Measurements from ENCODE around the gene TUBB3. TPM values are rescaled to one million over a fixed set of nuclear protein-coding genes. Genes with fewer than 3 reads are reported as not detected.

TUBB3 gene
- total and polyA plus RNA-seq, 2 of the 8 experiments (the other 6 are each of a cell fraction or from before 2014, with no cell fraction given), result 275 to 393 TPM

GRCh38 chr16:89931305-89931896, 8.3 kb downstream of the TUBB3 start:
- H3K56ac ChIP-seq (replicated peaks; ENCODE audit: insufficient read length, low read depth, low read length), result no peak overlapping the region
- H2BK120ac ChIP-seq (replicated peaks; ENCODE audit: low read depth, low read length), result no peak overlapping the region
- TF ChIP-seq EP300 (IDR thresholded peaks at IDR 0.05; ENCODE audit: borderline replicate concordance in 1 of 2, low read depth in 2 of 2, low read length in 2 of 2), result no peak
- TF ChIP-seq POLR2A (IDR thresholded peaks at IDR 0.05; ENCODE audit: control extremely low read depth in 1 of 2, low read depth in 2 of 2, low read length in 2 of 2), result no peak
- no peak for TF ChIP-seq E2F6 (IDR thresholded peaks at IDR 0.05)
- TF ChIP-seq BACH1 (IDR thresholded peaks at IDR 0.05; ENCODE audit: low read length), result no peak
- TF ChIP-seq RFX5 (IDR thresholded peaks at IDR 0.05; ENCODE audit: borderline replicate concordance, low read depth, low read length), result no peak
- no peak for TF ChIP-seq SIX5 (IDR thresholded peaks at IDR 0.05; ENCODE audit: low read depth, low read length)
- TF ChIP-seq POLR2AphosphoS5 (IDR thresholded peaks at IDR 0.05; ENCODE audit: low read depth, low read length), result no peak
- TF ChIP-seq NRF1 (IDR thresholded peaks at IDR 0.05; ENCODE audit: low read depth, low read length), result no peak
- no peak for TF ChIP-seq CTBP2 (IDR thresholded peaks at IDR 0.05; ENCODE audit: borderline replicate concordance, insufficient read depth, insufficient read length, low read length)
- TF ChIP-seq MAFK (IDR thresholded peaks at IDR 0.05; ENCODE audit: low read depth, low read length), result no peak
- DNase-seq (ENCODE audit: low read depth in 1 of 2, low spot score in 2 of 2) (no peak), FAIRE-seq (no peak)
- no peak overlapping the region for H3K4ac ChIP-seq (replicated peaks; ENCODE audit: insufficient read length, low read depth, low read length)
- H4K8ac ChIP-seq (ENCODE audit: extremely low read depth, insufficient read depth, low read length), result no peak overlapping the region
- H3K9ac ChIP-seq (replicated peaks in 1 of 4; ENCODE audit: extremely low read depth in 1 of 4, low read depth in 3 of 4, low read length in 3 of 4), result no peak overlapping the region
- no peak overlapping the region for H2BK5ac ChIP-seq (ENCODE audit: low read depth, low read length)
- H3K4me1 ChIP-seq (replicated peaks in 1 of 4; ENCODE audit: control insufficient read depth in 3 of 4, insufficient read depth in 4 of 4, low read length in 3 of 4), result no peaks in the 10 kb centered on the region
- H3K79me1 ChIP-seq (ENCODE audit: low read depth, low read length), result peaks cover 6% of the 10 kb centered on the region; the same call in 1 of the 2 replicates
- peaks cover 14 to 52% (median 30%) of the 10 kb centered on the region in 4 experiments; a peak in 6 of 8 replicates for H3K36me3 ChIP-seq (ENCODE audit: control insufficient read depth in 2 of 4, insufficient read depth in 4 of 4, low read length in 3 of 4)
- H4K20me1 ChIP-seq (replicated peaks in 1 of 2; ENCODE audit: control insufficient read depth in 1 of 2, insufficient read depth in 2 of 2, low read length in 2 of 2), result peaks cover 7 to 32% of the 10 kb centered on the region in 2 experiments
- no peak overlapping the region for H3K14ac ChIP-seq (ENCODE audit: insufficient read length)
- peaks cover 0 to 5% of the 10 kb centered on the region in 2 experiments; a peak in 2 of 4 replicates for H3K79me2 ChIP-seq (ENCODE audit: control insufficient read depth in 1 of 2, insufficient read depth in 2 of 2, low read length in 2 of 2)
- H2AFZ ChIP-seq (ENCODE audit: low read length), result no peak overlapping the region
- H4K91ac ChIP-seq (replicated peaks; ENCODE audit: insufficient read length, low read length), result no peak overlapping the region
- no peaks in the 10 kb centered on the region for H3K23me2 ChIP-seq (ENCODE audit: low read depth, low read length)
- H3K9me3 ChIP-seq (ENCODE audit: insufficient read depth in 2 of 2, low read depth in 1 of 2, low read length in 1 of 2), result no peaks in the 10 kb centered on the region
- H4K5ac ChIP-seq (ENCODE audit: insufficient read length, low read depth, low read length), result no peak overlapping the region
- H3K4me3 ChIP-seq (ENCODE audit: extremely low read depth in 1 of 4, insufficient read depth in 2 of 4, low read depth in 3 of 4, low read length in 4 of 4), result no peak overlapping the region
- H2AK5ac ChIP-seq (ENCODE audit: low read depth, low read length), result no peak overlapping the region
- CTCF ChIA-PET (ENCODE audit: partially characterized antibody), result interaction anchor here (0.6 kb wide), 1 partner anchor 37 kb away, joined by 3 read pairs; no protein-coding TSS in a partner anchor
- H3K18ac ChIP-seq (ENCODE audit: extremely low read depth, low read length), result no peak overlapping the region
- POLR2A ChIA-PET (ENCODE audit: partially characterized antibody), result interaction anchor here (1.4 kb wide), 1 partner anchor 9 kb away, joined by 3 read pairs; the partner anchor contains the start of gene TUBB3
- H3K23ac ChIP-seq (ENCODE audit: insufficient read length), result no peak overlapping the region
- H2BK15ac ChIP-seq (ENCODE audit: low read length), result no peak overlapping the region
- no peaks in the 10 kb centered on the region for H3K27me3 ChIP-seq (replicated peaks in 1 of 4; ENCODE audit: control insufficient read depth in 3 of 4, extremely low read depth in 1 of 4, insufficient read depth in 3 of 4, low read length in 3 of 4)
- no peak overlapping the region for H2BK12ac ChIP-seq (ENCODE audit: low read depth, low read length)
- no peak overlapping the region for H3K27ac ChIP-seq (ENCODE audit: low read depth, low read length)
- 91% methylated on average over 16 of the region's 16 CpGs; no CpG with 5 or more reads in 1 of the 2 experiments for WGBS, 2 experiments (ENCODE audit: extremely low coverage in 1 of 2, insufficient coverage in 1 of 2, insufficient read length in 1 of 2, insufficient replicate concordance in 2 of 2, low coverage in 1 of 2, low lambda C conversion rate in 2 of 2, missing lambda C conversion rate in 1 of 2)
- no peak overlapping the region for H2BK20ac ChIP-seq (ENCODE audit: low read length)
- H3K4me2 ChIP-seq (ENCODE audit: insufficient read depth in 1 of 2, low read depth in 2 of 2, low read length in 2 of 2), result no peak overlapping the region
